ENCODE results near the gene SLC1A7.

The SLC1A7 gene

GRCh38 chr1:53074313-53075154 lies 67.9 kb downstream of the SLC1A7 start:
- DNase-seq: no peak

DNA sequence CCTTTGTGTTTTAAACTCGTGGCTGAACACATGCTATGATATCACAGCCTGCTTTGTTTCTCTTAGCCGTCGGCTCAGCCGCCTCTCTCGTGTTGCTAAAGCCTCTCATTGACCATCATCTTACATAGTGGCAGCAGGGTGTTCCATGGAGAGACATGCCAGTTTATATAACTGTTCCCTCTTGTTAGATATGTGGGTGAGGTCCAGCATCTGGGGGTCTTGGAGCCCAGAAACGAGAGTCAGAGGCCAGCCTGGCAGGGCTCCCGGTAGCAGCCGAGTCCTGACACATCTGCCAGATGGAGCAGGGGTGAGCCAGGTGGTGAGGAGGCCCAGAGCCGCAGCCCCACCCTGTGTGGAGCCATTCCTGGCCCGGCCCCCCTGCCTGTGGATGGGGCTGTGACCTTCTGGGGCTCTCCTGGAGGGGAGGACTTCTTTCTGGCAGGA lies 68.5 kb downstream of the SLC1A7 start:
- DNase-seq: no peak

GRCh38 chr1:53073287-53073686 lies 69.2 kb downstream of the SLC1A7 start:
- no peak for DNase-seq

DNA sequence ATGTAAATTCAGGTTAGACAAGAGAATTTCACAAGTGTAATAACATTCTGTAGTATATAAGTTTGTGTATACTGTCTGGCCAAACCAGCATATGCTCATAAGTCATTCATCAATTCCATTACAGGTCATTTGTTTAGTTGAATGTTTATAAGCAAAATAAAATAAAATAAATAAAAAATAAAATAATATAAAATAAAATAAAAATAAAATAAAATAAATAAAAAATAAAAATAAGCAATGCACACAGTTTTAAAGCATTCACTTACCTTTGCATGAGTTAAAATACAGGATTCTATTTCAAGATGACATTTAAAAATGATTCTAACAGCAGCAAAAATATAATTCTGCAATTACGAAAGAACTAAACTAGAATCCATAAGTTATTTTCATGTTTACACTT lies 70.5 kb downstream of the SLC1A7 start:
- no peak for DNase-seq

- no peak for DNase-seq
These were observed 71.1 kb downstream of the SLC1A7 start for GRCh38 chr1:53071167-53071865.

GRCh38 chr1:53070621-53071020 lies 71.8 kb downstream of the SLC1A7 start:
- DNase-seq: no peak

- no peak for DNase-seq
These were observed 72.6 kb downstream of the SLC1A7 start for GRCh38 chr1:53069663-53070327.

DNA sequence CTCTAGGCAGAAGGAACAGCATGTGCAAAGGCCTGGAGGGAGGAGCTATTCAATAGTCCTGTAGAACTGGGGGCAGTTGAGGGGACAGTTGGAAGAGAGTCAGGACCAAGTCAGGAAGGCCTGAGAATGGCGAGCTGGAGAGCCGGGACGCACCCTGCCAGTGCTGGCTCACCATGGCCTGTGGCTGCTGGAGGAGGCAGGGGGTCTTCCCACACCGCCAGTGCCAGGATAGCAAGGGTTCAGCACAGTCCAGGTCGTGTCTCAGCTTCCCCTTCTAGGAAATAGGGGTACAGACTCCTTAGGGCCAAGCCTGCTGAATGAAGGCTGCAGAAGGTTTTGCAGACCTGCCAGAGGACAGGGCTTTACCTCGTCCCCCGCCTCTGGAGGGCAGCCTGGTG lies 73.2 kb downstream of the SLC1A7 start:
- no peak for DNase-seq

DNA sequence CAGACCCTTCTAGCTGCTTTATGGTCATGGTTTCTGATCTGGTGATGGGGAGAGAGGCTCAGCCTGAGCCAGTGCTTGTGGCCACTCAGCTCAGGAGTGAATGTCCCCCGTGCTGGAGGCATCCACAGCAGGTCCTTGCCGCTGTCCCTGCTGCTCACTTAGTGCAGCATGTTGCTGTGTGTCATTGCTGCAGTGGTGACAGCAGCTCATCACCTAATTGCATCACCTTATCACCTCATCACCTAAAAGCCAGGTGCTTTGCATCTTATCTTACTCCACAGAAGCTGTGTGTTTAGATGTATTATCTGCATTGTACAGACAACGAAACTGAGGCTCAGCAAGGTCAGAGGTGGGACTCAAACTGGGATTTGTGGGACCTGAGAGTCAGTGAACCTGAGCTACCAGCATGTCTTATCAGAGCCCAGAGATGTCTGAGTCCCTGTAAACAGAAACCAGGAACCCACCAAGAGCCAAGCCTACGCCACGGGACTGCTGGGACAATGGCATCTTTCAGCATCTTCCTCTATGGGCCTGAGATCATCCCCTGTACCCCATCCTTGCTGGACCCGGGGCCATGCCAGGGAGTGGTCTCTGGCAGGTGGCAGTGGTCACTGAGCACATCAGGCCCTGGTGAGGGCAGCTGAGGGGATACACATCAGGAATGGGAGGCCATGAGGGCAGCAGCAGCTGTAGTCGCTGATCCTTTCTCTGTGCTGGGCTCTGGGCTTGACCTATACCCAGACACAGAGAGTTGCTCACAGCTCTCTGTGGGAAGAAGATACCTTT lies 73.9 kb downstream of the SLC1A7 start:
- DNase-seq: no peak

- DNase-seq: no peak
These were observed 74.6 kb downstream of the SLC1A7 start for GRCh38 chr1:53067886-53068285.

- DNase-seq: no peak
These were observed 75.3 kb downstream of the SLC1A7 start for GRCh38 chr1:53066891-53067738.

DNA sequence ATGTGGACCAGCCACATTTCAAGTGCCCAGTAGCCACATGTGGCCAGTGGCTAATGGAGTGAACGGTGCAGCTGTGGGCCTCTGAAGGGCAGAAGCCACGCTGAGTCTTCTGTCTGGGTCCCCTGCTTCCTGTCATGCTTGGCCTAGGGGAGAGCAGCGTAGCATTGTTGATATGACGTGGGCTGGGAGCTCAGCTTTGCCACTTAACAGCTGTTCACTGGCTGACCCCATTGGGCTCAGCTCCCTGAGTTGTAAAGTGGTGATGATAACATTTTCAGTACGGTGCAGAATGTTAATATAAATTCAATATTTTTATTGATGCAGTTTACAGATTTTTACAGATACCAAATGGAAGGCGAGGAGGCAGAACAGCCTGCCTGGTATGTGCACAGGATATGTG lies 76.0 kb downstream of the SLC1A7 start:
- DNase-seq: no peak

GRCh38 chr1:53065391-53065790 lies 77.0 kb downstream of the SLC1A7 start:
- no peak for DNase-seq

- DNase-seq: no peak
These were observed 78.5 kb downstream of the SLC1A7 start for GRCh38 chr1:53063744-53064515.

DNA sequence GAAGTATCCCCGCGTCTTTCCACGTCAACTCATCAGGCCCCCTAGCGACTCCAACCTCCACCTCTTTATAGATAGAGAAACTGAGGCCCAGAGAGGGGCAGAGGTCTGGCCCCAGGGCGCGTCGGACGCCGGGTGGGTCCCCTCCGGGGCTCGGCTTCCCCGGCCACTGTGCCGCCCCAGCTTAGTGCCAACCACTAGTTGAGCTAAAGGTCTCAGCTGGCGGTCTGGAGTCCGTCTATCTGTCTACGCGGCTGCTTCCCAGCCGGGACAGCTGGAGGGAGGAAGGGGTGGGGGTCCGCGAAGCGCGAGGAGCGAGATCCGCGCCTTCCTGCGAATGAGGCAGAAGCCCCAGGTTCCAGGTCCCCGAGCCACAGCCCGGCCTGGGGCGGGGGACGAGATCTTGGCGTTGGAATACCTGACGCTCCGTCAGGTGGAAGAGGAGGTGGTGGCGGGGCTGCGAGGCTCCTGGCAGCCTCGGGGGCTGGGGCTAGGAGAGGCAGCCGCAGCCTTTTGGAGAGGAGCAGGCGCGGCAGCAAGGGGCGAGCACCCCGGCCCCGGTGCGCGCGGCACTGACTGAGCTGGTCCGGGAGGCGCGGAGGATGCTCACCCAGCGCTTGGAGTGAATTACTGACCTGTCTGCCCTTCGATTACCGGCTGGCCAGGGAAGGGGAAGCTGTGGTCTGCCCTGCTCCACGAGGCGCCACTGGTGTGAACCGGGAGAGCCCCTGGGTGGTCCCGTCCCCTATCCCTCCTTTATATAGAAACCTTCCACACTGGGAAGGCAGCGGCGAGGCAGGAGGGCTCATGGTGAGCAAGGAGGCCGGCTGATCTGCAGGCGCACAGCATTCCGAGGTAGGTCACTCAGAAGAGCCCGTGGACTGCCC lies 79.5 kb downstream of the SLC1A7 start:
- DNase-seq: no peak

DNA sequence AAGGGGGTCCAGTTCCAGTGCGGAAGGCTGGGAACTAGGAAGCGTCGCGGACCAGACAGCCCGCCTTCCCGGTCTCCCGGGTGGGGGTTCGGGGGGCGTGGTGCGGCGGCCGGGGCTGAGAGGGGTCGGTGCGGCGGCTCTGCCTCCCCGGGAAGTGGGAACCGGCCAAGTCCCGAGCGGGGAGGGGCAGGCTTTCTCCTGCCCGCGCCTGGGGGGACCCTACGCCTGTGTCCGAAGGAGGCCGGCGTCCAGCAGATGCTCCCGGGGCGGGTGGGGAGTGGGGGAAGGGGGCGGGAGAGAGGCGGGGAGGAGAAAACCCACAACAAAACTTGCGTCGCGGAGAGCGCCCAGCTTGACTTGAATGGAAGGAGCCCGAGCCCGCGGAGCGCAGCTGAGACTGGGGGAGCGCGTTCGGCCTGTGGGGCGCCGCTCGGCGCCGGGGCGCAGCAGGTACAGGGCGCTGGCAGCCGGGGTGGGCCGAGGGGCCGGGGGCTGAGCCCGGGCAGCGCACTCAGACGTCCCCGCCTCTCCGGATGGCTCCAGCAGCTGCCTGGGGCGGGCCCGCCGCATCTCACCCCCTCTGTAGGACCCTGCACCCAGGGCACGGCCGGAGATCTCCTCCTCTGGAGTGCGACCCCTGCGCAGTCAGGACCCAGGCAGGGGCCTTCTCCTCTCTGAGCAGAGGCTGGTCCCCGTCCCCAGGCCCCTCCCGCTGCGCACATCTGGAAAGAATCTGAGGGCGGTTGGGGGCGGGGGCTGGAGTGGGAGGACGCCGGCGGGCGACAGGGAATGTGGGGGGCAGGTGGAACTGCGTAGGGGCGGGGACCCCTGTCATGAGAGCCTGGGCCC lies 80.4 kb downstream of the SLC1A7 start, which contains the start of gene PODN:
Gene PODN (plus strand): TSS at position 355 of the 849 bp plus-strand sequence. CDS start 7,643 bp downstream, outside the sequence.
- no peak for DNase-seq

GRCh38 chr1:53061123-53061858 lies 81.1 kb downstream of the SLC1A7 start:
- DNase-seq: no peak

- no peak for DNase-seq
These were observed 81.9 kb downstream of the SLC1A7 start for GRCh38 chr1:53060579-53060978.
